GM18870 (cell line): ENCODE data around the gene SNRNP25.
"Not testable (repeated sequence)": the region's sequence is repeated elsewhere in the genome, so short reads cannot be mapped to it uniquely, and the experiment has no call there.

Source experiments
- ATAC-seq: cut with Tn5 transposase; IDR thresholded peaks from one replicate; pipeline ENCODE4 v1.9.1; 2021; ENCODE audit warnings: moderate library complexity; ENCODE audit not compliant: unreplicated experiment

The SNRNP25 gene

GRCh38 chr16:41439-42068 lies 12.1 kb upstream of the SNRNP25 start:
- no peak for ATAC-seq

- no peak for ATAC-seq
These were observed 11.6 kb upstream of the SNRNP25 start for GRCh38 chr16:42069-42457.

GRCh38 chr16:42691-43090 lies 10.9 kb upstream of the SNRNP25 start:
- ATAC-seq, result no peak

GRCh38 chr16:43294-43693 lies 10.3 kb upstream of the SNRNP25 start:
- no peak for ATAC-seq

GRCh38 chr16:44655-45054 lies 9.0 kb upstream of the SNRNP25 start:
- no peak for ATAC-seq

- ATAC-seq, result no peak
These were observed 8.2 kb upstream of the SNRNP25 start for GRCh38 chr16:45454-45853.

- not testable (repeated sequence) for ATAC-seq
These were observed 7.1 kb upstream of the SNRNP25 start for GRCh38 chr16:46510-46909.

GRCh38 chr16:47234-47633 lies 6.4 kb upstream of the SNRNP25 start:
- ATAC-seq, result no peak

GRCh38 chr16:50769-51591 lies 2.6 kb upstream of the SNRNP25 start:
- no peak for ATAC-seq

- ATAC-seq, result no peak
These were observed 581 bp downstream of the SNRNP25 start for GRCh38 chr16:54237-54581.

GRCh38 chr16:55571-56136 lies 2.0 kb downstream of the SNRNP25 start:
- ATAC-seq, result no peak

GRCh38 chr16:56231-56927 lies 2.8 kb downstream of the SNRNP25 start:
- no peak for ATAC-seq

- no peak for ATAC-seq
These were observed 4.1 kb downstream of the SNRNP25 start for GRCh38 chr16:57711-58110.

GRCh38 chr16:58491-59439 lies 5.1 kb downstream of the SNRNP25 start:
- no peak for ATAC-seq

- no peak for ATAC-seq
These were observed 5.9 kb downstream of the SNRNP25 start for GRCh38 chr16:59440-60059.

GRCh38 chr16:60166-60565 lies 6.5 kb downstream of the SNRNP25 start:
- no peak for ATAC-seq

- no peak for ATAC-seq
These were observed 7.6 kb downstream of the SNRNP25 start for GRCh38 chr16:60929-61878.

- no peak for ATAC-seq
These were observed 8.3 kb downstream of the SNRNP25 start for GRCh38 chr16:61879-62281.
